RWPE2 (cell line): ENCODE measurements around the gene KRT6B.

ENCODE experiments used
- ATAC-seq: fragments of 200-7000 bp; cut with Tn5 transposase; 3 replicates; pipeline ENCODE4 v1.9.1; 2021; ENCODE audit warnings: low read depth
- DNase-seq: peaks from one replicate; pipeline ENCODE4 v3.0.0-alpha.2; 2020; ENCODE audit warnings: low spot score
- H3K27ac ChIP-seq: fragments of 450-650 bp; 2 replicates; pipeline ENCODE4 v1.5.1; 2017; ENCODE audit warnings: mild to moderate bottlenecking; ENCODE audit not compliant: poor library complexity, severe bottlenecking
- H3K27me3 ChIP-seq: fragments of 250-450 bp; sonication (Bioruptor Pico); 2 replicates; pipeline ENCODE4 v1.5.1; 2021; ENCODE audit warnings: mild to moderate bottlenecking, moderate library complexity; ENCODE audit not compliant: insufficient read depth, poor library complexity, severe bottlenecking
- H3K36me3 ChIP-seq: fragments of 250-450 bp; sonication (Bioruptor Pico); 2 replicates; pipeline ENCODE4 v1.5.1; 2020; ENCODE audit warnings: low read depth, mild to moderate bottlenecking, moderate library complexity
- H3K4me1 ChIP-seq: fragments of 250-450 bp; sonication (Bioruptor Pico); 2 replicates; pipeline ENCODE4 v1.5.1; 2021; ENCODE audit warnings: mild to moderate bottlenecking, moderate library complexity; ENCODE audit not compliant: insufficient read depth, poor library complexity, severe bottlenecking
- H3K4me3 ChIP-seq: fragments of 250-450 bp; sonication (Bioruptor Pico); 2 replicates; pipeline ENCODE4 v1.5.1; 2021; ENCODE audit warnings: mild to moderate bottlenecking, moderate library complexity; ENCODE audit not compliant: severe bottlenecking
- H3K9me3 ChIP-seq: fragments of 250-450 bp; sonication (Bioruptor Pico); 2 replicates; pipeline ENCODE4 v1.5.1; 2021; ENCODE audit warnings: mild to moderate bottlenecking, moderate library complexity; ENCODE audit not compliant: severe bottlenecking
- TF ChIP-seq, protein P1 (sequence below): fragments of 450-650 bp; IDR thresholded peaks from one replicate; pipeline ENCODE4 v1.5.1; 2017; ENCODE audit warnings: mild to moderate bottlenecking, moderate library complexity; ENCODE audit not compliant: poor library complexity, severe bottlenecking

KRT6B gene

DNA sequence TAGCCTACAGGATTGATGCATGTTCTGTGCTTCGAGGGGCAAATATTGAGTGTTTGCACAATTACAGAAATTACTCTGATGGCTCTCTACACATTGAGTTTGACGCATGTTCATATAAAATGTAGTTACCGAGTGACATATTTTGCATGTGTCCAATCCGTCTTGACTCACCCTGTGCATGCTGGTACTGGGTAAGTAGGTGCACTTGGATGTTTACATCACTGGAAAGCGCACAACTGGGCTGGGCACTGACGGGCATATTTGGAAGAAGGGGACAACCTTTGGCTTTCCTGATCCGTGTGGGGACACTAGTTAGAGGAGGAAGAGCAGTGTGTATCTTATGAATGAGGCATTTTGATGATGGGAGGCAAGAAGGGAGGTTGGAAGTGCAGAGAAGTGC is 46.0 kb upstream of the KRT6B start:
- H3K27me3 ChIP-seq: no peaks in the 10 kb centered on the region
- no peaks in the 10 kb centered on the region for H3K36me3 ChIP-seq
- peaks cover 2% of the 10 kb centered on the region for H3K9me3 ChIP-seq
- DNase-seq: no peak
- TF ChIP-seq, protein P1, sequence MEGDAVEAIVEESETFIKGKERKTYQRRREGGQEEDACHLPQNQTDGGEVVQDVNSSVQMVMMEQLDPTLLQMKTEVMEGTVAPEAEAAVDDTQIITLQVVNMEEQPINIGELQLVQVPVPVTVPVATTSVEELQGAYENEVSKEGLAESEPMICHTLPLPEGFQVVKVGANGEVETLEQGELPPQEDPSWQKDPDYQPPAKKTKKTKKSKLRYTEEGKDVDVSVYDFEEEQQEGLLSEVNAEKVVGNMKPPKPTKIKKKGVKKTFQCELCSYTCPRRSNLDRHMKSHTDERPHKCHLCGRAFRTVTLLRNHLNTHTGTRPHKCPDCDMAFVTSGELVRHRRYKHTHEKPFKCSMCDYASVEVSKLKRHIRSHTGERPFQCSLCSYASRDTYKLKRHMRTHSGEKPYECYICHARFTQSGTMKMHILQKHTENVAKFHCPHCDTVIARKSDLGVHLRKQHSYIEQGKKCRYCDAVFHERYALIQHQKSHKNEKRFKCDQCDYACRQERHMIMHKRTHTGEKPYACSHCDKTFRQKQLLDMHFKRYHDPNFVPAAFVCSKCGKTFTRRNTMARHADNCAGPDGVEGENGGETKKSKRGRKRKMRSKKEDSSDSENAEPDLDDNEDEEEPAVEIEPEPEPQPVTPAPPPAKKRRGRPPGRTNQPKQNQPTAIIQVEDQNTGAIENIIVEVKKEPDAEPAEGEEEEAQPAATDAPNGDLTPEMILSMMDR: no peak
- H3K4me3 ChIP-seq: no peak overlapping the region
- H3K27ac ChIP-seq: peak overlapping the region; percentile 100
- ATAC-seq: no peak
- H3K4me1 ChIP-seq: peaks cover 44% of the 10 kb centered on the region

DNA sequence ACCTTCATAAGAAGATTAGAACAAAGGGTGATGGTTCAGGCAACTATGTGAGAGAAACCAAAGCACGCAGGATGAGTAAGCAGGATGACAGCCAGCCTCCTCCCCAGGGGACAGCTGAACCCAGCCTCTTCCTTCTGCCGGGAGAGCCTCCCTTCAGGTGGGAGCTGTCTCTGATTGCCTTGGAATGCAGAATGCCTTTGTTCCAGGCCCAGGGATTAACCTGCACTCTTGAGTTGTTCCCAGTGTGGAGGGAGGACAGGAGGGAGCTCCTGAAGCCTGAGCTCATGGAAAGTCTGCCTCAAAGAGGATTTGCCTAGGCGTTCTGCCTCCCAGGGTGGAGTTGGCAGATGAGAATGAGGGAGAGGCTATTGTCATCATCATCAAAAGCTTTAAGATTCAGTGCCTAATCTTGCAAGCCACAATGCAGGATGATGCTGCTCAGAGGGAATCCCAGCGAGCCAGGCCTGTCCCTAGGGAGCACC is 44.7 kb upstream of the KRT6B start:
- Histone ChIP-seq H3K4me1 (peaks cover 44% of the 10 kb centered on the region), H3K4me3 (no peak overlapping the region), H3K27ac (peak overlapping the region; percentile 100), H3K36me3 (peaks cover 9% of the 10 kb centered on the region), H3K9me3 (no peaks in the 10 kb centered on the region), H3K27me3 (no peaks in the 10 kb centered on the region)
- TF ChIP-seq, protein P1: no peak
- DNase-seq (no peak), ATAC-seq (peak; percentile 34)

DNA sequence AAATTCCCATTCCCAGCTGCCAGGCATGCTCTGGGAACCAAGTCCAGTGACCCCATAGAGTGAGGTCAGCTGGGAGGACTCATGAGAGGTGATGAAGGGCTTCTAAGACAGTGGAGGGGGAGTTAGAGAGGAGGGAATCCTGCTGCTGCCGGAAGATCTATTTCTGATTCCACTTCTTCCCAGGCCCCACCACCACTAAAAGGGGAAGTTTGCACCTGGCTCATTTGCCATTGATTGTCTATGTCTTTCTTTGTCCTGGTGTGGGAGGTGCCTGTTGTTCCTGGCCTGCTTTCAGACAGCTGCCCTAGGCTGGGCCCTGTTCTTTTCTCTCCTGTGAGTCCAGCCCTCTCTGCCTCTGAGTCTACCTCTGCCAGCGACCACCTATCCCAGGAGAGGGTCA is 44.1 kb upstream of the KRT6B start:
- DNase-seq: no peak
- Histone ChIP-seq H3K27ac (peak overlapping the region; percentile 100), H3K4me3 (no peak overlapping the region), H3K36me3 (peaks cover 15% of the 10 kb centered on the region), H3K9me3 (no peaks in the 10 kb centered on the region), H3K27me3 (no peaks in the 10 kb centered on the region), H3K4me1 (peaks cover 44% of the 10 kb centered on the region)
- ATAC-seq: no peak
- TF ChIP-seq, protein P1: no peak

DNA sequence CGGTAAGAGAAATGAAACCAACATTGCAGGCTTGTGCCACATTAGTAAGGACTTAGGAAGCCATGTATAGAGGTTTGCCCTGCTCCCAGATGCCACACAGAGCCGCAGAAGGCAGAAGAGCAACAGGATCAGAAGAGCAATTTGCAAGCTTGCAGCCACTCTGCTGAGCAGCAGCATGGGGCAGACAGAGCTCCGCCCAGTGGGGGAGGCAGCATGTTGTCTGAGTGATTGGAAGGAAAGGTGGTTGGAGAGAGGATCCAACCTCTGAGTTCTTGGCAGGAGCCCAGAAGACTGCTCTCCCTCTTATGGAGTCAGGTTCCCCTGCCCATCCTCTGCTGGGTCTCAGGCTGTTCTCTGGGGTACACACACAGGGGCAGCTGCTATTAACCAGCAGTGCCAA is 43.4 kb upstream of the KRT6B start:
- peaks cover 22% of the 10 kb centered on the region for H3K36me3 ChIP-seq
- peaks cover 44% of the 10 kb centered on the region for H3K4me1 ChIP-seq
- H3K27me3 ChIP-seq: no peaks in the 10 kb centered on the region
- H3K9me3 ChIP-seq: no peaks in the 10 kb centered on the region
- TF ChIP-seq, protein P1: peak; percentile 5
- DNase-seq (no peak), ATAC-seq (peak; percentile 15)
- H3K4me3 ChIP-seq: no peak overlapping the region
- H3K27ac ChIP-seq: peak overlapping the region; percentile 100

DNA sequence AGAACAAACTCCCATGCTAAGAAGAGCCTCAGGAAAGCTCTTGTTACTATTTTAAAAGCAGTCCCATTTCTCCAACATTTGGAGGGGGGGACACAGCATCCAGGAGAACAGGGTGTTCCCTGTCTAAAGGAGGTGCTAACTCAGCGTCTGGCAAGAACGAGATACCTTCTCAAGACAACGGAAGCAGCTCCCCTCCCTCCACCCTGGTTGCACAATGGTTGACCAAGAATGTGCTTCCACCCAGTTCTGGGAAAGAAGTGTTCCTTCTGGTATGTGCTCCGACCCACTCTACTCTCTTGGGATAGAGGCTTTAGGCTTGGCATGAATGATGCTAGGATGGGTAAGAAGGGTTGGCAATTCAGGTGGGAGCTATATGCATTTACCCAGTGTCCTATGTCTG is 42.6 kb upstream of the KRT6B start:
- peaks cover 40% of the 10 kb centered on the region for H3K4me1 ChIP-seq
- no peaks in the 10 kb centered on the region for H3K9me3 ChIP-seq
- DNase-seq (peak; percentile 91), ATAC-seq (peak; percentile 54)
- no peak overlapping the region for H3K4me3 ChIP-seq
- peaks cover 30% of the 10 kb centered on the region for H3K36me3 ChIP-seq
- TF ChIP-seq, protein P1: no peak
- H3K27ac ChIP-seq: peak overlapping the region; percentile 100
- H3K27me3 ChIP-seq: no peaks in the 10 kb centered on the region
